Gastrocnemius medialis (tissue), 4 donors: ENCODE data around the gene TMEM131L.

Experiments
- CTCF ChIP-seq, 5 experiments: fragments of 450-650 bp in 3 of 5; fragments of 200-600 bp in 2 of 5; sonication (generic) in 2 of 5; IDR thresholded peaks in 4 of 5; conservative IDR thresholded peaks in 1 of 5; 1 replicate in 4 of 5; 2 replicates in 1 of 5; pipeline ENCODE4 v1.5.1; 2016 to 2019; ENCODE audit warnings: antibody characterized with exemption in 5 of 5, mild to moderate bottlenecking in 3 of 5, moderate library complexity in 3 of 5
- POLR2A ChIP-seq, 2 donors: fragments of 450-650 bp; IDR thresholded peaks; one replicate each; pipeline ENCODE4 v1.6.1; 2017; ENCODE audit warnings: antibody characterized with exemption in 2 of 2, mild to moderate bottlenecking in 2 of 2, moderate library complexity in 2 of 2

- no peak for TF ChIP-seq CTCF (IDR thresholded peaks at IDR 0.05 in 4 of 5, conservative IDR thresholded peaks at IDR 0.05 in 1 of 5)
- TF ChIP-seq POLR2A (IDR thresholded peaks at IDR 0.05) = no peak
These were observed 127.0 kb downstream of the TMEM131L start for GRCh38 chr4:153593161-153593560.
